ENCODE results near the gene DDX41.
"Not testable (repeated sequence)": the region's sequence is repeated elsewhere in the genome, so short reads cannot be mapped to it uniquely, and the experiment has no call there.

Gene DDX41

GRCh38 chr5:177516601-177517568 lies at the start of gene DDX41:
Gene DDX41, minus strand, starts transcription at chr5:177516961. Its CDS starts 16 bp downstream, at chr5:177516945.
- no peak for TF ChIP-seq CTCF (conservative IDR thresholded peaks at IDR 0.05; ENCODE audit: low read depth, low read length)
- DNase-seq (ENCODE audit: low read depth): peak; percentile 99
- peak within 1 kb of the TSS; percentile 100 for H3K4me3 ChIP-seq (ENCODE audit: low read depth, low read length)

- no peak overlapping the region for H3K4me3 ChIP-seq (ENCODE audit: low read depth, low read length)
- no peak for TF ChIP-seq CTCF (conservative IDR thresholded peaks at IDR 0.05; ENCODE audit: low read depth, low read length)
- DNase-seq (ENCODE audit: low read depth): no peak
Measured at GRCh38 chr5:177565046-177565445, 48.3 kb upstream of the DDX41 start.

GRCh38 chr5:177559446-177559941 lies 42.7 kb upstream of the DDX41 start:
- not testable (repeated sequence) for DNase-seq (ENCODE audit: low read depth); H3K4me3 ChIP-seq (ENCODE audit: low read depth, low read length)

- TF ChIP-seq CTCF (conservative IDR thresholded peaks at IDR 0.05; ENCODE audit: low read depth, low read length): no peak
- H3K4me3 ChIP-seq (ENCODE audit: low read depth, low read length): no peak overlapping the region
Measured at GRCh38 chr5:177557796-177558195, 41.0 kb upstream of the DDX41 start.

GRCh38 chr5:177557041-177557647 lies 40.4 kb upstream of the DDX41 start:
- no peak overlapping the region for H3K4me3 ChIP-seq (ENCODE audit: low read depth, low read length)
- TF ChIP-seq CTCF (conservative IDR thresholded peaks at IDR 0.05; ENCODE audit: low read depth, low read length): no peak
- DNase-seq (ENCODE audit: low read depth): no peak

More at GRCh38 chr5:177557796-177558195, 41.0 kb upstream of the DDX41 start:
- no peak for DNase-seq (ENCODE audit: low read depth)

- no peak for DNase-seq (ENCODE audit: low read depth)
- no peak overlapping the region for H3K4me3 ChIP-seq (ENCODE audit: low read depth, low read length)
- no peak for TF ChIP-seq CTCF (conservative IDR thresholded peaks at IDR 0.05; ENCODE audit: low read depth, low read length)
Measured at GRCh38 chr5:177555665-177556064, 38.9 kb upstream of the DDX41 start.

- no peak for TF ChIP-seq CTCF (conservative IDR thresholded peaks at IDR 0.05; ENCODE audit: low read depth, low read length)
- no peak for DNase-seq (ENCODE audit: low read depth)
- H3K4me3 ChIP-seq (ENCODE audit: low read depth, low read length): no peak overlapping the region
Measured at GRCh38 chr5:177555228-177555627, 38.5 kb upstream of the DDX41 start.

Data from choroid plexus epithelial cell (primary cell).